ENCODE data around the gene TST.

The TST gene

DNA sequence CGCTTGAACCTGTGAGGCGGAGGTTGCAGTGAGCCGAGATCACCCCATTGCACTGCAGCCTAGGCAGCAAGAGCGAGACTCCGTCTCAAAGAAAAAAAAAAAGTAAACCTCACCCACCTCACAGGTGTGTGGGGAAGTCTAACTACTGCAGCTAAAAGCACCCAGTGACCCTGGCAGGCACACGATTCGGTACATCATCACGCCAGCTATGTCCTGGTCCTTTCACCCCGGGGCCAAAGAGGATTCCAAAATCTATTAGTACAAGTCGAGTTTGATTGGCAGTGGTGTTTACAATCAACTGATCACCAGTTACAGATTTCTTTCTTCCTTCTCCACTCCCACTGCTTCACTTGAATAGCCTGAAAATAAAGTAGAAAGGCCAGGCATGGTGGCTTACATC is 6.3 kb downstream of the TST start:
- no peak for DNase-seq (ENCODE audit: extremely low spot score)
- ChIA-PET CTCF (interaction anchor here (0.9 kb wide), 1 partner anchor 8 kb away, joined by 3 read pairs; no protein-coding TSS in a partner anchor), POLR2A (no interaction called here)
- TF ChIP-seq, protein P1, sequence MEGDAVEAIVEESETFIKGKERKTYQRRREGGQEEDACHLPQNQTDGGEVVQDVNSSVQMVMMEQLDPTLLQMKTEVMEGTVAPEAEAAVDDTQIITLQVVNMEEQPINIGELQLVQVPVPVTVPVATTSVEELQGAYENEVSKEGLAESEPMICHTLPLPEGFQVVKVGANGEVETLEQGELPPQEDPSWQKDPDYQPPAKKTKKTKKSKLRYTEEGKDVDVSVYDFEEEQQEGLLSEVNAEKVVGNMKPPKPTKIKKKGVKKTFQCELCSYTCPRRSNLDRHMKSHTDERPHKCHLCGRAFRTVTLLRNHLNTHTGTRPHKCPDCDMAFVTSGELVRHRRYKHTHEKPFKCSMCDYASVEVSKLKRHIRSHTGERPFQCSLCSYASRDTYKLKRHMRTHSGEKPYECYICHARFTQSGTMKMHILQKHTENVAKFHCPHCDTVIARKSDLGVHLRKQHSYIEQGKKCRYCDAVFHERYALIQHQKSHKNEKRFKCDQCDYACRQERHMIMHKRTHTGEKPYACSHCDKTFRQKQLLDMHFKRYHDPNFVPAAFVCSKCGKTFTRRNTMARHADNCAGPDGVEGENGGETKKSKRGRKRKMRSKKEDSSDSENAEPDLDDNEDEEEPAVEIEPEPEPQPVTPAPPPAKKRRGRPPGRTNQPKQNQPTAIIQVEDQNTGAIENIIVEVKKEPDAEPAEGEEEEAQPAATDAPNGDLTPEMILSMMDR (IDR thresholded peaks at IDR 0.05; ENCODE audit: control extremely low read depth, extremely low read depth, low read depth, missing control alignments): no peak

DNA sequence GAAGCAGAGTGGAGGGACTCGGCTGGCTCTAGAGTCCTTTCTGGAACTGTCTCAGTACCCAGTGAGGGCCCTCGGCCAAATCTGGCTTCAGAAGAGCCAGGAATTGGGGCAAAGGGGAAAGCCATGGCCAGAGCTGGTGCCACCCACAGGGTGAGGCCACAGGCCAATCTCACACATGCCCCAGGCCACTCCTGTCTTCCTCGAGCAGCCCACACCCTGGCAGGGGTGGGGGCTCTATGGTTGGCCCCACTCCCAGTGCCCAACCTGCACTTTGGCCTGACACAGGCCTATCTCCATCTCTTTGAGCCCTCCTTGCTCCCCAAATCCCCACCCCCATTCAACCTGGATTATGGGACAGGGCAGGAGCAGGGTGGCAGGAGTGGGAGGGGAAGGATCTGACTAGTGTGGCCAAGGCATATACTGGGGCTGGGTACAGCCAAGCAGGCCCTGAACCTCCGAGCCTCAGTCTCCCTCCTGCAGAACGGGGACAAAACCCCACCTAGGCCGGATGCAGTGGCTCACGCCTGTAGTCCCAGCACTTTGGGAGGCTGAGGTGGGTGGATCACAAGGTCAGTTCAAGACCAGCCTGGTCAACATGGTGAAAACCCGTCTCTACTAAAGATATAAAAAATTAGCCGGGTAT is 6.9 kb downstream of the TST start:
- TF ChIP-seq, protein P1 (IDR thresholded peaks at IDR 0.05; ENCODE audit: control extremely low read depth, extremely low read depth, low read depth, missing control alignments): no peak
- ChIA-PET POLR2A (no interaction called here), CTCF (interaction anchor here (0.9 to 1.5 kb wide), 2 partner anchors 9 to 31 kb away, joined by 3 to 4 read pairs; no protein-coding TSS in a partner anchor)
- DNase-seq (ENCODE audit: extremely low spot score): no peak

DNA sequence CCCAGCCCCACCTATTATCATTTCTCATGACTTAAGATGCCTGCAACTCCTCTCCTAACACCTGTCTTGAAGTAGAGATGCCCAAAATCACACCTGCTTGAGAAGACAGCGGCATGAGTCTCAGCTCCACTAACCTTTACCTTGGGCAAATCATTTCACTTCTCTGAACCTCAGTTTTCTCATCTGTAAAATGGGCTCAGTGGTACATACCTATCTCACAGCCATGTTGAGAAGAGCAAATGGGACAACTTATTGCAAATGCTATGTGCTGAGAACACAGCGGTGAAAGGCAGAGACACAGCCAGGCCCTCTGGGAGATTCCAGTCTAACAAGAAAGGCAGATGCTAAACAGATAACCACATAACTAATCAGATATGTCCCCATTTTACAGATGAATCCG is 7.8 kb downstream of the TST start:
- ChIA-PET CTCF (interaction anchor here (1.2 to 1.5 kb wide), 2 partner anchors 10 to 32 kb away, joined by 4 to 7 read pairs; no protein-coding TSS in a partner anchor), POLR2A (no interaction called here)
- no peak for DNase-seq (ENCODE audit: extremely low spot score)
- TF ChIP-seq, protein P1 (IDR thresholded peaks at IDR 0.05; ENCODE audit: control extremely low read depth, extremely low read depth, low read depth, missing control alignments): no peak

DNA sequence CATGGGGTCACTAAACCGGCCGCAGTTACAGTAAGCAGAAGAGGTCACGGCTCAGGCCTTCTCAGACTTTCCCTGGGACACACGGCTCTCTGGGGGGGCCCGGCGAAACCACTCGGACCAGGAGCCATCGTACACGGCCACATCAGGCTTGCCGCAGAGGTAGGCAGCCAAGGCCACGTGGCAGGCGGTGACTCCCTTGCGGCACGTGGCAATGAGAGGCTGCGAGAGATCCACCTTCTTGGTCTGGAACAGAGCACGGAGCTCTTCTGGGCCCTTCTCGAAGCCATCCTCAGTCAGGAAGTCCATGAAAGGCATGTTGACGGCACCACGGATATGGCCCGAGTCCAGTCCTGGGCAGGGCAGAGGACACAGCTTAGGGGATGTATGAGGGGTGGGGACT is 8.3 kb downstream of the TST start:
- DNase-seq (ENCODE audit: extremely low spot score): no peak
- ChIA-PET CTCF (interaction anchor here (1.0 to 1.5 kb wide), 3 partner anchors 11 to 32 kb away, joined by 3 to 7 read pairs (median 4); no protein-coding TSS in a partner anchor), POLR2A (no interaction called here)
- TF ChIP-seq, protein P1 (IDR thresholded peaks at IDR 0.05; ENCODE audit: control extremely low read depth, extremely low read depth, low read depth, missing control alignments): no peak

DNA sequence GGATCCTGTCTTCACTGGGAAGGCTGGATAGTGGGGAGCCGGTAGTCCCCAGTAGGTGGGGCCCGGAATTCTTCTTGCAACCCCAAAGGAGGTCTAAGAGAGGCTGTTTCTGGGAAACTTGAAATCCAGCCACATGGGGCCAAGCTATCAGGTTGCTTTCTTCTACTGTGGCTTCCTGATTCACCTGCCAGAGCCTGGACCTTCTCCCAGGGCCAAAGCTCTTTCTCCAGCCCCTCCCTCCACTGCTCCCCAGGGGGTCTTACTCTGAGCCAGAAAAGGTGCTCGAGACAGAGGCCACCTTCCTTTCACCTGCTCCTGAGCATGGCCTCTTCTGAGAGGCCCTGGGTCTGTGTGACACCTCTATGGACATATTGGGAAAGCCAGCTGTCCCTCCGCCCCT is 9.1 kb downstream of the TST start:
- no peak for DNase-seq (ENCODE audit: extremely low spot score)
- POLR2A ChIA-PET: no interaction called here
- CTCF ChIA-PET: interaction anchor here (1.0 to 1.1 kb wide), 3 partner anchors 11 to 33 kb away, joined by 3 read pairs; no protein-coding TSS in a partner anchor
- TF ChIP-seq, protein P1 (IDR thresholded peaks at IDR 0.05; ENCODE audit: control extremely low read depth, extremely low read depth, low read depth, missing control alignments): no peak

DNA sequence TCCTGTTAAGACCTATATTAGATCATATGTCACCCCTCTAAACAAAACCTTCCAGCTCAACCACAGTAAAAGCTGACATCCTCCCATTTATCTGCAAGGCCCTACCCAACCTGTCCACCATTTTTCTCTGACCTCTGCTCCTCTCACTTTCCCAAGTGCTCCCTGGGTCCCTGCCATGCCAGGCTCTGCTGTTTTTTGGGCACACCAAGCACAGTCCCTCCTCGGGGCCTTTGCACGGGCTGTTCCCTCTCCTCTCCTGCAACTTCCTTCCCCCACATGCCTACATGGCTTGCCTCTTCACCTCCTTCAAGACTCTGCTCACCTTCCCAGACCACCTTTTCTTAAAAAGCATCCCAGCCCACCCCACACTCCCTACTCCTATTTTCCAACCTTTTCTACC is 9.8 kb downstream of the TST start:
- CTCF ChIA-PET: interaction anchor here (1.0 to 2.0 kb wide), 4 partner anchors 8 to 32 kb away, joined by 3 to 7 read pairs (median 4); no protein-coding TSS in a partner anchor
- TF ChIP-seq, protein P1 (IDR thresholded peaks at IDR 0.05; ENCODE audit: control extremely low read depth, extremely low read depth, low read depth, missing control alignments): no peak
- POLR2A ChIA-PET: no interaction called here

More for the DNA sequence above, 9.8 kb downstream of the TST start:
- DNase-seq (ENCODE audit: extremely low spot score): no peak
